Activated effector memory CD4-positive, alpha-beta T cell treated with anti-CD3 and anti-CD28 coated beads, Interleukin-2, amount 50 U/mL, for 16 hours (primary cell): ENCODE results near the gene CDHR5.
"Not testable (repeated sequence)": the region's sequence is repeated elsewhere in the genome, so short reads cannot be mapped to it uniquely, and the experiment has no call there.

Experiments
- DNase-seq: peaks from one replicate; pipeline ENCODE4 v3.0.0-alpha.2; 2020

Gene CDHR5, protein sequence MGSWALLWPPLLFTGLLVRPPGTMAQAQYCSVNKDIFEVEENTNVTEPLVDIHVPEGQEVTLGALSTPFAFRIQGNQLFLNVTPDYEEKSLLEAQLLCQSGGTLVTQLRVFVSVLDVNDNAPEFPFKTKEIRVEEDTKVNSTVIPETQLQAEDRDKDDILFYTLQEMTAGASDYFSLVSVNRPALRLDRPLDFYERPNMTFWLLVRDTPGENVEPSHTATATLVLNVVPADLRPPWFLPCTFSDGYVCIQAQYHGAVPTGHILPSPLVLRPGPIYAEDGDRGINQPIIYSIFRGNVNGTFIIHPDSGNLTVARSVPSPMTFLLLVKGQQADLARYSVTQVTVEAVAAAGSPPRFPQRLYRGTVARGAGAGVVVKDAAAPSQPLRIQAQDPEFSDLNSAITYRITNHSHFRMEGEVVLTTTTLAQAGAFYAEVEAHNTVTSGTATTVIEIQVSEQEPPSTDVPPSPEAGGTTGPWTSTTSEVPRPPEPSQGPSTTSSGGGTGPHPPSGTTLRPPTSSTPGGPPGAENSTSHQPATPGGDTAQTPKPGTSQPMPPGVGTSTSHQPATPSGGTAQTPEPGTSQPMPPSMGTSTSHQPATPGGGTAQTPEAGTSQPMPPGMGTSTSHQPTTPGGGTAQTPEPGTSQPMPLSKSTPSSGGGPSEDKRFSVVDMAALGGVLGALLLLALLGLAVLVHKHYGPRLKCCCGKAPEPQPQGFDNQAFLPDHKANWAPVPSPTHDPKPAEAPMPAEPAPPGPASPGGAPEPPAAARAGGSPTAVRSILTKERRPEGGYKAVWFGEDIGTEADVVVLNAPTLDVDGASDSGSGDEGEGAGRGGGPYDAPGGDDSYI

DNA sequence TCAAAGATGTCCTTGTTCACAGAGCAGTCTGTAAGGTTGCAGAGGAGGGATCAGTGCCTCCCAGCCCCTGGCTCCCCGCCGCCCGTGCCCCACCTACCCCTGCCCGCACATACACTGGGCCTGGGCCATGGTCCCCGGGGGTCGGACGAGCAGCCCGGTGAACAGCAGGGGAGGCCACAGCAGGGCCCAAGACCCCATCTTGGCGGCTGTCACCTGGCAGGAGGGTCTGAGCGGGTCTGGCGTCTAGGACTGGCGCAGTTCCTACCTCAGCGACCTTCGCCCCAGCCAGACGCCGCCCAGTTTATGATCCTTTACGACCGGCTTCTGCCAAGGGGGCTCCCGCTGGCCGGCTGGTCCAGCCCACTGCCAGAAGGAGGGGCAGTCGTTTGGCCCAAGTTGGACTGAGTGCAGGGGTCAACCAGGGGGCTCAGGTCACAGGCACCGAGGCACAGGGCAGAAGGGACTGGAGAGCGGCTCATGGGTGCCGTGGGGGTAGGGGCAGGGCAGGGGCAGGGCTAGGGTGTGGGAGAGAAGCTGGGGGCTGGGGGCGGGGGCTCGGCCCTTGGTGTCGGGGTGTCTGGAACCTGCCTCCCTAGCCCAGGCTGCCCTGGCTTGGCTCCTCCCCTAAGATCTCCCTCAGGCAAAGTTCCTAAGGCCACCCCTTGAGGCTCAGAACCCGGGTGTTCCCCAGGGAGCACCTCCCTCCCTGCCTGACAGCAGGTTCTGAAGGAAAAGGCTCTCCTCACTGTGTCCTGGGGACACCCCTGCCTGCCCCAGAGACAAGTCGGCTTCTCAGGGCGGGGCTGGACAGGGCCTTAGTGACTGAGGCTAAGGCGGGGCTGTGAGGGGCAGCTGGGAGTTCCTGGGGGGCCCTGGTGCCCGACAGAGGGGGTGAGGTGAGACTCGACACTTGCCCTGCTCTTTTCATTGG lies at the start of gene CDHR5:
Gene CDHR5, minus strand, starts transcription at position 251 of the 931 bp plus-strand sequence. Its CDS starts 53 bp downstream, at position 198.
- no peak for DNase-seq

DNA sequence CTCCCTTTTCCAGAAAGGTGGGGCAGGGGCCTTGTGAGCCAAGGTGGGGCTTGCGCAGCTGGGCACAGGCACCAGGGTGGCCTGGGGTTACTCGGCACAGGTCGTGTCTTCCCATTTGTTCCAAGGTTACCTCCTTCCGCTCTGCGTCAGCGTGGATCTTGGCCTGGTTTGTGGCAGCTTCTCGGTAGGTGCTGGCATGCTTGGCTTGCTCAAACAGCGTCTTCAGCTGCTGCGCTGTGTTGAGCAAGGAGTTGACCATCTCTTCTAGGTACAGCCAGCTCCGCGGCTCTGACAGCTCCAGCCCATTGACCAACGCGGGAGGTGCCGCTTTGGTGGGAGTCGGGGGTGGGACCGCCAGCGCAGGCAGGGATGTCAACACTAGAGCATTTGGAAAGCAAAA lies 49.7 kb upstream of the CDHR5 start:
- DNase-seq = no peak

DNA sequence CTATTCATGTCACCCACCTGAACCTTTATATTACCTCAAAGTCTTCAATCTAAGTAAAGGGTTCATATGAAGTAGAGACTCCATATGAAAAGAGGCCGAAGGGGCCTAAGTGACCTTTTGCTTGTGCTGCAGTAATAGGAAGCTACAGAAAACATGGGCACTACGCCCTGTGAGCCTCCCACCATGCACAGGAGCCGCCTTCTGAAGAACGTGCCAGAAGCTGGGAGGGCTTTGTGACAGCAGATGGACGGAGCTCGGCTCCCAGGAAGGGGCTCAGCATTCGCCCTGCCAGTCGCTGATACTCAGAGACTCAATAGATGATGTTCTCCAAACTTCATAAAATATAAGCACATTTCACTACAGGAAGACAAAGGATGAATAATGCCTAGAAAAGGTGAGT lies 49.1 kb upstream of the CDHR5 start:
- no peak for DNase-seq

DNA sequence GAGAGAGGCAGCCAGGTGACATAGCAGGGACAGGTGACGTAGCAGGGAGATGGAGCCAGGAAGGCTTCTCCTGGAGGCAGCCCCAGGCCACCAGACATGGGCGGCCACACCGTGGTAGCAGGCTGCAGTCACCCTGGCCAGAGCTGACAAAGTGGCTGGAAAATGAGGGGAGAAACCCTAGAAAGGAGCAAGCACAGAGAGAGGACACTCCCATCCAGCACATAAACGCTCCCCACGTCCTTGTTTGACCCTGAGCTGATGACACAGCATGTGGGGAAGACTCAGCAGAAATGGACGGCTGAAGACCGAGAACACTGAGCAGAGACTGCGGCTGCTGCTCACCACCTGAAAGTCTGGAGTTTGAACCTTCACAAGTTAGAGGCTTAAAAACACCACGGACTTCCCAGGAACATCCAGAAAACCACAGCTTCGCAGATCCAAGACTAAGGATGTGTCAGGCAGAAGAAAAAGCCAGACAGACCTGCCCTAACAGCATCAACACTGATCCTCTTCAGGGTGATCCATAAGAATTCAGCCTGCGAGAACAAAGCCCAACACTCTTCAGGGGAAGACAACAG lies 41.0 kb upstream of the CDHR5 start:
- no peak for DNase-seq

DNA sequence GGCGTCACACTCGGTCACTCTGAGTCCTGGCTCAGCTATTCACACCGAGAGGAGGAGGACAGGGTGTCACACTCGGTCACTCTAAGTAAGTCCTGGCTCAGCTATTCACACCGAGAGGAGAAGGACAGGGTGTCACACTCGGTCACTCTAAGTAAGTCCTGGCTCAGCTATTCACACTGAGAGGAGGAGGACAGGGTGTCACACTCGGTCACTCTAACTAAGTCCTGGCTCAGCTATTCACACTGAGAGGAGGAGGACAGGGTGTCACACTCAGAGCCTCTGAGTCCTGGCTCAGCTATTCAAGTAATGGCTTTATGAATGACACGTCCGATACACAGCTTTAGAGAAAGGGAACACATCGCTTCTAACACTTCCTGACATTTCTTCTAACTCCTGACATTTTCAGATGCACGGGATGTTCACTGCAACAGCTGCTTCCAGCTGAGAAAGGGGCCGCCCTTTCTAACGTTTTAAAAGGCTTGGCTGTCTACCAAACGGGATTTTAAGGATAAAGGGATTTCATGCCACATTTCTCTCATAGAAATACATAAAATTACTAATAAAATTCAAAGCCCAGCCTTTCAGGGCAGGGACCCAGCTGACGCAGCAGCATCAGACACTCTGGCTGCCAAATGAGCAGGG lies 40.4 kb upstream of the CDHR5 start:
- DNase-seq = no peak

DNA sequence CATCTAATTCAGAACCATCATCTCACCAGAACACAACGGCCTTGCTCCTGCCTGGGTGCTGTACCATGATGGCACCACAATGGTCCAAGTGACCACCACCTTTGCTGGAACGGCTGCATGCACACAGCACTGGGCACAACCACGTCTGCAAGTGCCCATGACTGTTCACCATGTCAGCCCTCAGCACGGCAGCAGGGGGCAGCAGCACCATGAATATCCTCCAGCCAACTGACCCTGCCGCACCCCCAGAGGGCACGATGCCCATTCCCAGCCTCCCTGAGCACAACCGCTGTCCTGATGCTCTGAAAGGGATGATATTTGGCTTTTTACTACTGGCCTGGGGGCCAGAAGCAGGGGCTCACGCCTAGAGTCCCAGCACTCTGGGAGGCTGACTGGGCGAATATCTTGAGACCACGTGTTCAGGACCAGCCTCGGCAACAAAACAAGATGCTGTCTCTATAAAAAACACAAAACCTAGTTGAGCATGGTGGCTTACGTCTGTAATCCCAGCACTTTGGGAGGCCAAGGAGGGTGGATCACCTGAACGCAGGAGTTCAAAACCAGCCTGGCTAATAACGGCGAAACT lies 38.0 kb upstream of the CDHR5 start:
- DNase-seq = peak; percentile 73

DNA sequence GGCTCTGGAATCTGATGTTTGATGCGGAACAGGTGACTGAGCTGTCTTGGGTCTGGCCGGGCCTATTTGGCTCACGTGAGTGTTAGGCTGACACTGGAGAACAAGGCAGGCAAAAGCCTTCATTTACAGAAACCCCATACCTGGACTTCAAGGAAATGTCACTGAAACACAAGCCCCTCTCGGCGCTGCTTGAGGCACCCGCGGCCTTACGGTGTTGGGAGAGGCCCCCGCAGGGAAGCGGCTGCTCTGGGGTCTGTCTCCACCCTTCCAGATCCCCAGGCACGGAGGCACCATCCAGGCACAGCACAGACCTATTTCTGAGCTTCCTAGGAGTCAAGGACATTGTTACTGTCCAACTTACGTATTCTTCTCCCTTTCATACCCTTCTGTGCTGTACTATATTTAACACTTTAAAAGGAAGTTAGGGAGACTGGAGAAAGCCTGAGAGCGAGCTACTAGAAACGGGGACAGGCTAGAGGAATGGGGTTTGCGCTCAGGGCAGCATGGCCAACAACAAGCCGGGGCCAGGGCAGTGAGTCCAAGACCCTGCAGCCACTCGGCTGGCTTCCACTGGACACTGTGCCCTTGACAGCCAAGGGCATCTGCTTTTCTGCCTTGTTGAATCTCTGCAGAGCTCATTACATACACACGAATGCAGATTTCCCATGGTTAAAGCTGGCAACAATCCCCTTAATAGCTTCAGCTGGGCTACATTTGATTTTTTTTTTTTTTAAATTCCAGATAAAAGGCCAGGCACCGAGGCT lies 36.1 kb upstream of the CDHR5 start:
- DNase-seq = no peak

DNA sequence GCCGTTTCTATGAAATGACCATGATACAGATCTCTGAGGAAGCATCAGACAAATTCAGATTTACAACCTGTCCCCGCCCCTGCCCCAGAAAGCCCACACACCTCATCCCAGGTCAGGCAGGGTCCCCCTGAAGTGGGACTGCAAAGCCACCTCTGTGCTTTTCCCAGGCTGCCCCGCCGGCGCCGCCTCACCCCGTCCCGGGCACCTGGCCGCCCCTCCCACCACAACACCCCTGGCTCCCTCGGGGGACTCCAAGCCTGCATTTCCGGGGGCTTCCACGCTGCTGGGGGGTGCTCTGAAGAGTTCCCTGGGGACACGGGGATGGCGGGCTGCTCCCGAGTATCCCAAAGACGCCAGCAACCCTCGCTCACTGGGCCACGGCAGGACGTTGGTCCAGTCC lies 35.5 kb upstream of the CDHR5 start:
- DNase-seq = no peak

DNA sequence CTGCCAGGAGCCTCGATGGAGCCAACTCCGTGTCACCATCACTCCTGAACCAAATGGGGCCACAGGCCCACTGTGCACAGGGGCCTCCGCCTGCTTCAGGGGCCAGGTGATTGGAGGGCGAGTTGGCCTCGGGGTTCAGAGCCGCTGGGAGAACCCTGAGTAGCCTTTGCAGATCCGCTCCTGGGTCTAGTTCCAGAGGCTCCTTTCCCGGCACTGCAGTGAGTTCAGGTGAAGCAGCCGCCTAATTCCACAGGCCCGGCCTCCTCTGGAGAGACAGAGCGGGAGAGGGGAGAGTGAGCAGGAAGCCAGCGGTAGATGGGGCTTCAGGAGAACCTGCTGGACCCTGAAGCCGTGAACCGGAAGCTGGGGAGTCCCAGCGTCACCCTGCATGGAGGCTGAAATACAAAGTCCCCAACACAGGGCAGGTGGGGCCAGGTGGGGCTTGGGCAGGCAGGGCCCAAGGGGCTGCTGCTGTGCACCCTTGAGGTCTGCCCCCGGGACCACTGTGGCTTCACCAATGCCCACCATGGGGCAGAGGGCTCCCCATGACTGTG lies 34.9 kb upstream of the CDHR5 start:
- no peak for DNase-seq

DNA sequence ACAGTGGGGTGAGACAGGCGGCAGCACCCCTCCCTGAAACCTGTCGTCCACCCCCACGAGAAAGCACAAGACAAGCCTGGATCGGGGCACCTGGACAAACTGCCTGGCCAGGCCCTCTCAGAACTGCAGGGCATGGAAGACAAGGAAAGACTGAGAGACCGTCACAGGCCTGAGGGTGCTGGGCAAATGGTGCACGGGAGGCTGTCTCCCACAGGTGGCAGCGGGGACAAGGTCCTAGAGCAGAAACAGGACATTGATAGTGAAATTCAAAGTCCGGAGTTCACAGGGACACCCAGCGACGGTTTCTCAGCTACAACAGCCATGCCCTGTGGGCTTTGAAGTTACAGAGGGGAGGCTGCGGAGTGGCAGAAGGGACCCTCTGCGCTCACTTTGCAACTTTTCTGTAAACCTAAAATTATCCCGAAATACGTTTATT lies 33.0 kb upstream of the CDHR5 start:
- DNase-seq = no peak

DNA sequence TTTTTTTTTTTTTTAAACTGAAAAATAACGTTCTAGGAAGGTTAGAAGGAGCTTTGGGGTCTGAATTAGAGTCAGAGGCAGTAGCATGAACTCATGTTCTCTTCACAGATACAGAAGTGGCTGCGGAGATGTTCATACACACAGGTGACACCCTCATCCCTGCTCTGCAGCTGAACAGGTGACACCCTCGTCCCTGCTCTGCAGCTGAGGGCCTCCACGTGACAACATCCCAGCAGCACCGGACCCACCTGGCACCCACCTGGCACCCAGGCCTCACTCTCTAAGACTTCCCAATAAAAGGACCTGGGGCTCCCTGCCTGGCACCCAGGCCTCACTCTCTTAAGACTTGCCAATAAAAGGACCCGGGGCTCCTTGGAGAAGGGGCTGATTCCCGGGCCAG lies 32.1 kb upstream of the CDHR5 start:
- DNase-seq = no peak

DNA sequence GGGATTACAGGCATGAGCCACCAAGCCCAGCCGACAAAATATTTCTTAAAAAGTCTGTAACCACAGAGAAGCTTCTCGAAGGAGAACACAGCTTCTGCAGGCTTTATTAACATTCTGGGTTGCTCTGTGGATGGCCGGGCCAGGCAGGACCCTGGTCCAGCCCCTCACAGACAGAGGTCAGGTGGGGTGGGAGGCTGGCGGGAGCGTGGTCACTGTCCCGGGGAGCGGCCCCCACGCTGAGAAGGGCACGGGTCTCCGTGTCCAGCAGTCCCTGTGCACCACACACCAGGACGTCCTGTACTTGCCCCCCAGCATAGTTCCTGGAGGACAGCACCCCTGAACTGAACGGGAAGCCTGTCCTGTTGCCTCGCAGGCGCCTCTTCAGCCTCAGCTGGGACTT lies 31.7 kb upstream of the CDHR5 start:
- DNase-seq = no peak

DNA sequence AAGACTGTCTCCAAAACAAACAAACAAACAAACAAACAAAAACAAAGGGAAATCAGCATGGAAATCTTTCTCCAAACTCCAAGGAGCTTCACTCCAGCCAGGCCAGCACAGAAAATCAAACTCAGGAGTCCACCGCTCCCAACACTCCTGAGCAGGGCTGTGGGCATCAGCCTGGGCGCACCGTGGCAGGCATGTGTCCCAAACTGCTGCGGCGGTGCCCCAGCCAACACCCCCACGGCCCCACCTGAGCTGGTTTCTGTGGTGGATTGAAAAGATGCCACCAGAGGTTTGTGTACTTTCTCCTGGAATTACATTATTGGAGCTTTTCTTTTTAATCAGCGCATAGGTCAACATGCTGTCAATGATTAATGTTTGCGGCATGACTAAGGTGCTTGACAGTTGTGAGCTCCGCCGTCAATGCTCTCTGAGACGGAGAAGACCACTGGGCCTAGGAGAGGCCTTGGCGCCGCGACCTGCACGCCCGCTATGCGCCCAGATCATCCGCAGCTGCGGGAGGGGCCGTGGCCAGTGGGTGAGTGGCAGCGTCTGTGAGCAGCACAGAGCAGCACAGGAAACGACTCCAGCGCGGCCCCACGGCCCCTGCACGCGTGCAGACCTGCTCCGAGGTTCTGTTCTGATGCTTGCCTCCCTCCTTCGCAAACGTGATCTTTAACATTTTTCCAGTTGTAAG lies 30.4 kb upstream of the CDHR5 start:
- no peak for DNase-seq

DNA sequence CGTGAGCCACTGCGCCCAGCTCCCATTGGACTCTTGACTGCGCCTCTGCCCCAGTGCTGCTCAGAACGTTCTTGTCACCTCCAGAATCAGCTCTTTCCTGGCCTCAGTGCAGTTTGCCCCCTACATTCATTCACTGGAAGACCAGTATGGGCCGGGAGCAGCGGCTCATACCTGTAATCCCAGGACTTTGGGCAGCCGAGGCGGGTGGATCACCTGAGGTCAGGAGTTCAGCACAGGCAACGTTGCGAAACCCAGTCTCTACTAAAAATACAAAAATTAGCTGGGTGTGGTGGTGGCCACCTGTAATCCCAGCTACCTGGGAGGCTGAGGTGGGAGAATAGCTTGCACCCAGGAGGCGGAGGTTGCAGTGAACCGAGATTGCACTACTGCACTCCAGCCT lies 29.7 kb upstream of the CDHR5 start:
- DNase-seq = not testable (repeated sequence)

DNA sequence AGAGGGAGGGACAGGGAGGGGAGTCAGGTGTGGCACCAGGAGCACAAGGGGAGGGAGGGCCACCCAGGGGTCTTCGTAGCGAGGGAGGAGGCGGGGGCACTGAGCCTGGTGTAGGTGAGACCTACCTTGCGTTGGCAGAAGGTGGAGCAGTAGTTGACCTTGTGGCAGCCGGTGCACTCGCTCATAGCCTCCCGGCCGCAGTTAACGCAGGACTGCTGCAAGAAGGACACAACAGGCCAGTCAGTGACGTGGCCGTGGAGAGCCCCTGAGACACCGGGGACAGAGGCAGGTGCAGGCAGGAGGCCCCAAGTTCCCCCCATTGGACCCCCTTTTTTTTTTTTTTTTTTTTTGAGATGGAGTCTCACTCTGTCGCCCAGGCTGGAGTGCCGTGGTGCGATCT lies 29.1 kb upstream of the CDHR5 start:
- no peak for DNase-seq

DNA sequence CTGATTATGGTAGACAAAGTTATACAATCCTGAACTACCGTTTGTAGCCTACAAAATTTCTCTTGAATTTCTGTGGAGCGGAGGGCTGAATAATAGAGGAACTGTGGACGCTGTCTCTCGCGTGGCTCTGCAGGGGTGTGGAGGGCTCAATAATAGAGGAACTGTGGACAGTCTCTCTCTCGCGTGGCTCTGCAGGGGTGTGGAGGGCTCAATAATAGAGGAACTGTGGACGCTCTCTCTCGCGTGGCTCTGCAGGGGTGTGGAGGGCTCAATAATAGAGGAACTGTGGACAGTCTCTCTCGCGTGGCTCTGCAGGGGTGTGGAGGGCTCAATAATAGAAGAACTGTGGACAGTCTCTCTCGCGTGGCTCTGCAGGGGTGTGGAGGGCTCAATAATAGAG lies 28.4 kb upstream of the CDHR5 start:
- not testable (repeated sequence) for DNase-seq

DNA sequence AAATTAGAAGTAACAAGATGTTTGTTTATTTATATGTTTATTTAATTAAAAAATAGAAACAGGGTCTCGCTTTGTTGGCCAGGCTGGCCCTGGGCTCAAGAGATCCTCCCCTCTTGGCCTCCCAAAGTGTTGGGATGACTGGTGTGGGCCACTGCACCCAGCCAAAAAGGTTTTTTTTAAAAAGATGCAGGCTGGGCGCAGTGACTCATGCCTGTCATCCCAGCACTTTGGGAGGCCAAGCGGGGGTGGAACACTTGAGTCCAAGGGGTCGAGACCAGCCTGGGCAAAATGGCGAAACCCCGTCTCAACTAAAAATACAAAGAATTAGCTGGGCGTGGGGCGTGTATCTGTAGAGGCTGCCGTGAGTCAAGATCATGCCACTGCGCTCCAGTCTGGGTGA lies 25.7 kb upstream of the CDHR5 start:
- DNase-seq = no peak

DNA sequence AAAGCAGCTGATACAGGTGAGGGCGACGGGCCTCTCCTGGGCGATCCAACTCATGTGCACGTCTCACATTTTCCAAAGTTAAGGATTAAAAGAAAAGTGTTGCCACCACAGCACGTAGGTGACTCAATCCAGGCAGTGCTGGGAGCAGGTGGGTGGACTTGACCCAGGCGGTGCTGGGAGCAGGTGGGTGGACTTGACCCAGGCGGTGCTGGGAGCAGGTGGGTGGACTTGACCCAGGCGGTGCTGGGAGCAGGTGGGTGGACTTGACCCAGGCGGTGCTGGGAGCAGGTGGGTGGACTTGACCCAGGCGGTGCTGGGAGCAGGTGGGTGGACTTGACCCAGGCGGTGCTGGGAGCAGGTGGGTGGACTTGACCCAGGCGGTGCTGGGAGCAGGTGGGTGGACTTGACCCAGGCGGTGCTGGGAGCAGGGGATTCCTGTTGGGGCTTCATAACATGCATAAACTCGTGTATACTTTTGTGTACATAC lies 23.0 kb upstream of the CDHR5 start:
- DNase-seq = not testable (repeated sequence)

DNA sequence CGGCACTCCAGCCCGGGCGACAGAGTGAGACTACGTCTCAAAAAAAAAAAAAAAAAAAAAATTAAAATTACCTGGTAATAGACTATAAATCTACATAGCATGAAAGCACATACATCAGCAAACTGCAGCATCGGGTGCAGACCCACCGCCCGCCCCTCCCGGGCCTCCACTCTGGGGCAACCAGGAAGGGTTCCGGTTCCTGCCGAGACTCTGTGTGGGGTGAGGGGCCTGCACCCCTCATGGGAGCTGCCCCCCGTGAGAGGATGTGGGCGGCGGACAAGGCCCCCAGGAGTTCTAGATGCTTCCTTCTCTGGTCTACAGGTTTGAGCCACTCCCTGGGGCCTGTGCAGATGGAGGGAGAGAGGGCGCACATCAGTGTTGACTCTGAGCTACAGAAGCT lies 21.5 kb upstream of the CDHR5 start:
- DNase-seq = no peak

DNA sequence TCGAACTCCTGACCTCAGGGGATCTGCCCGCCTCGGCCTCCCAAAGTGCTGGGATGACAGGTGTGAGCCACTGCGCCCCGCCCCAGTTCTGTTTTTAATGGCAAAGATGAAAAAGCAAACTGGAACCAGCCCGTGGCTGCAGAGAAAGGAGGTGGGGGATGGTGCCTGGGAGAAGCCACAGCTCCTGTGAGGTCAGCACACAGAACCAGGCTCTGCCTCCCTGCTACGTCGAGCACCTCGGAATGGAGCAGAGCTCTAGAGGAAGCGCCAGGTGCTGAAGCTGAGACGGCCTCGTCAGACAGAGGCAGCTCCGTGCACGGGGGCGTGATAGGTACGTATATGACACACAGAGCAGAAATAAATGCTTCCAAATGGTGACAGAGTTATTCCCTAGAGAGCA lies 20.8 kb upstream of the CDHR5 start:
- DNase-seq = no peak
